ENCODE measurements around the gene NBPF4.
"Not testable (repeated sequence)": the region's sequence is repeated elsewhere in the genome, so short reads cannot be mapped to it uniquely, and the experiment has no call there.

NBPF4 gene, protein sequence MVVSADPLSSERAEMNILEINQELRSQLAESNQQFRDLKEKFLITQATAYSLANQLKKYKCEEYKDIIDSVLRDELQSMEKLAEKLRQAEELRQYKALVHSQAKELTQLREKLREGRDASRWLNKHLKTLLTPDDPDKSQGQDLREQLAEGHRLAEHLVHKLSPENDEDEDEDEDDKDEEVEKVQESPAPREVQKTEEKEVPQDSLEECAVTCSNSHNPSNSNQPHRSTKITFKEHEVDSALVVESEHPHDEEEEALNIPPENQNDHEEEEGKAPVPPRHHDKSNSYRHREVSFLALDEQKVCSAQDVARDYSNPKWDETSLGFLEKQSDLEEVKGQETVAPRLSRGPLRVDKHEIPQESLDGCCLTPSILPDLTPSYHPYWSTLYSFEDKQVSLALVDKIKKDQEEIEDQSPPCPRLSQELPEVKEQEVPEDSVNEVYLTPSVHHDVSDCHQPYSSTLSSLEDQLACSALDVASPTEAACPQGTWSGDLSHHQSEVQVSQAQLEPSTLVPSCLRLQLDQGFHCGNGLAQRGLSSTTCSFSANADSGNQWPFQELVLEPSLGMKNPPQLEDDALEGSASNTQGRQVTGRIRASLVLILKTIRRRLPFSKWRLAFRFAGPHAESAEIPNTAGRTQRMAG

DNA sequence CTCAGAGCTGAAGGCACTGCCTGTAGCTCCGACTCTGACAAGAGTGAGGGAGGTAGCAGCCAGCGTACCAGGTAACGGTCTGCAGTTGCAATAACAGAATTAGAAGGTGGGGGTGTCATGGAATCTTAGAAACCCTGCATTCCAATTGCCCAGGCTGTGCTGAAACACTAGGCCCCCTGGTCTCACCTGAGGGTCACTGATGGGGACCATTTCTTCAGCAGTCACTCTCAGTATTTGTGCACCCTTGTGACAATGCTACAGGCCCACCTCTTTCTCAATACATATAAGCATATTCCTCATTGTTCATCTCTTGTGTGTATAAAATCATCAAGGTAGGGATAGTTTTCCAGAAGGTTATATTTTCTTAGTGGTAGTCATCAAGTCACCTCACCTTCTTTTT lies at the start of gene NBPF4:
NBPF4 (minus strand) TSS at position 101 of the 400 bp plus-strand sequence. CDS start 315 bp downstream, outside the sequence.
- DNase-seq (ENCODE audit: low read depth) = not testable (repeated sequence)

DNA sequence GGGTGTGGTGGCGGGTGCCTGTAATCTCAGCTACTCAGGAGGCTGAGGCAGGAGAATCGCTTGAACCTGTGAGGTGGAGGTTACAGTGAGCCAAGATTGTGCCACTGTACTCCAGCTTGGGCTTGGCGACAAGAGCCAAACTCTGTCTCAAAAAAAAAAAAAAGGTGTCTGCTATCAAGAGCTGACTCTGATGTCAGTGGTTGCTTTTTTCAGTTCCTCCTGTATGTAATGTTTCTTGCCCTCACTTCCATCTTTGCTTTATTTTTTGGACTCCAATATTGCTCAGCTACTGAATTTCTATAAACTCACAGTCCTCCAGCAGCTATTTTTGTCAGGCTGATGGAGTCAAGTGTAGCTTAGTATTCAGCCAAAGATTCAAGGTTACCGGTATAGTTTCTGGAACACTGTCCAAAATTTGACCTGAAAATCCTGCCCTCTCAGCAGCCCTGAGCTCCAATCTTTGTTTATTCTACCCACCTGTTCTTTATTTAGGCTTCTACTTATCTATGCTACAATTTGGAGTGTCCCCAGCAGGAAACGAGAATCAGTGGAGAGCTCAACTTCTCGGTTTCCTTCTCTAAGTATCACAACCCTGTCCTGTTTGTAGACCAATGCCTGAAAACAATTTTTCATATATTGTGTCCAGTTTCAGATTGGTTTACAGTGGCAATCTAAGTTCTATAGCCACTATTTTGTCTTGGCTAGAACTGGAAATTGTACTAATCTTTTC lies 38.8 kb upstream of the NBPF4 start:
- DNase-seq (ENCODE audit: low read depth) = not testable (repeated sequence)

DNA sequence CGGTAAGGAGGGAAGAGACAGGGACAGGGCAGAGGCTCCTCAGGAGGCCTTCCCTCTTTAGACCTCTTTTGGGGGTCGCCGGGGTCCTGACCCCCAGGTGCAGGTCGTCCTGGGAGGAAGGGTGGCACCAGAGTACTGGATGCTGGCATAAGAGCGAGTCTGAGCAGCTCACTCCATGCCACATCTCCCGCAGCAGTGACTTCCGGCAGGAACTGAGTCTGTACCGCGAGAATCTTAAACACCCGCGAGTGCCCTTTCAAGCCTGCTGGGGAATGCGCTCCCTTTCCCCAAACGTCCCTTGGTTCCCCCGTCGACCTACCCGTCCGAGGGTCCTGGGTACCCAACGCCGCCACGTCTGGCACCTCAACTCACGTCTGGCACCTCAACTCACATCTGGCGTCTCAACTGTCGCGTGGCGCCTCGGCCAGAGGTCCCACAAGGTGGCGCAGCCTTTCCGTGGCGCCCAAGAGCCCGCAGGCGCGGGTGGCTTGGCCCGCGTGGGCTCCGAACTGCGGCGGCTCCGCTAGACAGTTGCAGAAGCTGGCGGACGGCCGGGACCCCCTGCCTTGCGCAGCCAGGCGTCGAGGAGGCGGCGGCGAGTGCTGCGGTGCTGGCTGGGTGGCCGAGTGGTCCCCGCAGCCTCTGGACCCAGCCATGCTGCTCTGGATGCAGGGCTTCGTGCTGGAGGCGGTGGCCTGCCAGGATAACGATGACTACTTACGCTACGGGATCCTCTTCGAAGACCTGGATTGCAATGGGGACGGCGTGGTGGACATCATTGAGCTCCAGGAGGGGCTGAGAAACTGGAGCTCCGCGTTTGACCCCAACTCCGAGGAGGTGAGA lies 28.8 kb upstream of the NBPF4 start:
- not testable (repeated sequence) for DNase-seq (ENCODE audit: low read depth)

DNA sequence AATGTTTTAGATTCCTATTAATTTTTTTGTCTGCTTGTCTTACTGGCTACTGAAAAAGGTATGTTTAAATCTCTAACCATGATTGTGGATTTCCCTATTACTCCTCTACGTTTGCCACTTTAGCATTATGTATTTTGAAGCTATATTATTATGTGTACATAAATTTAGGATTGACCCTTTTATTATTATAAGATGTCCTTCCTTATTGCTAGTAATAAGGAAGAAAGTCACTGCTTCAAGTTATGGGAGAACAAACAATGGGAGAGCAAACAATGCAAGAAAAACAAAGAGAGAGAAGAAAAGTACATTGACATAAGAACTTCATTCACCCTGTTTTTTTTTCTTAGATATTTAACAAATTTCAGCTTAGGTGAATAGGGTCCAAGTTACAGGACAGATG lies 23.2 kb upstream of the NBPF4 start:
- not testable (repeated sequence) for DNase-seq (ENCODE audit: low read depth)

DNA sequence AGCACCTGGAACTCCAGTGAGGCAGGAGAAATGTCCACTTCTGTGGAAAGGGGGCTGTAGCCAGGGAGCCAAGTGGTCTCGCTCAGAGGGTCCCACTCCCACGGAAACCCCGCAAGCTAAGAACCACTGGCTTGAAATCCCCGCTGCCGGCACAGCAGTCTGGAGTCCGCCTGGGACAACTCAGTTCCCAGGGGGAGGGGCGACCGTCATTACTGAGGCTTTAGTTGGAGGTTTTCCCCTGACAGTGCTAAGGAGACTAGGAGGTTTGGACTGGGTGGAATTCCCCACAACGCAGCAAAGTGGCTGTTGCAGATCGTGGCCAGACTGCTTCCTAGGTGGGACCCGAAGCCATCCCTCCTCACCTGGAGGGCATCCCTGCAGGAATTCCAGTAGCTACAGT lies 18.1 kb upstream of the NBPF4 start:
- DNase-seq (ENCODE audit: low read depth) = not testable (repeated sequence)

DNA sequence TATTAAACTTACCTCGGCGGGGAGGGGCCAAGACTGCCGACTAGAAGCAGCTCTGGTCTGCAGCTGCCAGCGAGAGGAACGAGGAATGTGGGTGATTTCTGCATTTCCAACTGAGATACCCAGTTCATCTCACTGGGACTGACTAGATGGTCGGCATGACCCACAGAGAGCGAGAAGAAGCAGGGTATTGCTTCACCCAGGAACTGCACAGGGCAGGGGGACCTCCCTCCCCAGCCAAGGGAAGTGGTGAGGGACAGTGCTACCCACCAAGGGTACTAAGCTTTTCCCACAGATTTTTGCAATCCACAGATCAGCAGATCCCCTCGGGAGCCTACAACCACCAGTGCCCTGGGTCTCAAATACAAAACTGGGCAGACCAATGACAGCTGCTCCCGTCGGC lies 17.6 kb upstream of the NBPF4 start:
- DNase-seq (ENCODE audit: low read depth) = not testable (repeated sequence)

DNA sequence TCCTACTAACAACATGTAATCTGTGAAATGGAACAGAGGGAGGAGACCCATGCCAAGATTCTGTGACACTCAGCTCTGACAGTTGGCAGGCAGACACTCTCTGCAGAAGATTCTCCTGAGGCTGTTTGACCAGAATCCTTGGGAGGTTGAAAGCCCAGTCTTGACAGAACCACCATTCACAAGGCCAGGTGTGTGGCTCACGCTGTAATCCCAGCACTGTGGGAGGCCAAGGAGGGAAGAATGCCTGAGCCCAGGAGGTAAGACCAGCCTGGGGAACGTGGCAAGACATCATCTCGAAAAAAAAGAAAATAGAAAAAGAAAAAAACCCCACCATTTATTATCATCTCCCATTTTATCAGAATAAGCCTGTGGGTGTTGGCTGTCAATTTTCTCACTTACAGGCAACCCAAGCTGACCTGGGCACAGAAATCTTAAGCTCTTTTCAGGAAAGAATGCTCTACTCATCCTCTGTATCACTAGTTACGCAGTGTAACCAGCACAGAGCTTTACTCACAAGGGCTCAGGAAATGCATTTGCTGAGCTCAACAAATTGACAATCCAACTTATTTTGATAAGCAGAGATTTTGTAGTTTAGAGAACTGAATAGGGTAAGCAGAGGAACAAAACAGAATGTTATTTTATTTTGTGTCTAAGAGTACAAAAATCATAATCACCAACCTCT lies 16.8 kb upstream of the NBPF4 start:
- not testable (repeated sequence) for DNase-seq (ENCODE audit: low read depth)

DNA sequence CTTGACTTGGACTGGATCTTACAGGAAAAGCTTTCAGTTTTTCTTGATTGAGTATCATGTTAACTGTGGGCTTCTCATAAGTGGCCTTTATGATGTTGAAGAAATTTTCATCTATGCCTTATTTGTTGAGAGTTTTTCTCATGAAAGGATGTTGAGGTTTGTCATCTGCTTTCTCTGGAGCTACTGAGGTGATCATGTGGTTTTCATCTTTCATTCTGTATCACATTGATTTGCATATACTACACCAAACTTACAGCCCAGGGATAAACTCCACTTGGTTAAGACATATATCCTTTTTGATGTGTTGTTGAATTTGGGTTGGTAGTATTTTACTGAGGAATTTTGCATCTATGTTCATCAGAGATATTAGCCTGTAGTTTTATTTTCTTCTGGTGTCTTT lies 11.6 kb upstream of the NBPF4 start:
- DNase-seq (ENCODE audit: low read depth) = not testable (repeated sequence)

DNA sequence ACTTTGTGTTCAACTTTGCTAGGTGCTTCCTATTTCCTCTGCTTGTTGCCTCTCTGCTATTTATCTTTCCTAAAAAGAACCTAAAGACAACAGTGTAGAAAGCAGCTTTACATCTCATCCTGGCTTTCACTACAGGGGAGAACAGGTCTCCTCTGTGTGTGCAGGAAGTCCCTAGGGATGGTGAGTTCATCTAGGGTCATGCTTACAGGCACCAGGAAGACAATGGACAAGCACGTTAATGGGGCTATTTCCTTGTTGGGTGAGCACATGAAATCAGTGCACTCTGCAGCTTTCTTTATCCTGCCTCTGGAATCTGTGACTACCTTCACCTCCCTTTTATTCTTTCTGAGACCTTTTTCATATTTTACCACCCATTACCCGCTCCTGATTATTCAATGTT lies 4.5 kb downstream of the NBPF4 start:
- DNase-seq (ENCODE audit: low read depth) = not testable (repeated sequence)

DNA sequence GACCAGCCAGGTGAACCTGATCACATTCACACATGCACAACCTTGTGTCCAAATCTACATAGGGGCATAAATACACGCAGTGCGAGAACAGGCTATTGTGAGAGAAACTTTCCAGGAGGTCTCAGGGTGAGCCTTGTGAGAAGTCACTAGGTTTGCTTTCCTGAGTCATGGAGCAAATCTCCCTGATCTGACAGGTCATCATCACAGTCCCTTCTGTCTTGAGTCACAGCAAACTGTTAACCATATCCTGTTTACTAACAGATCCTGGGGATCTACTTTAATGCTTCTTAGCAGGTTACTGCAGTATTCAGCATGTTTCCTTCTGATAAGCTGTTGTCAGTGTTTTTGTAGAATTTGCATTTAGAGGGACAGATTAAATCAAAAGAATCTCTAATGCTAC lies 8.6 kb downstream of the NBPF4 start:
- DNase-seq (ENCODE audit: low read depth) = not testable (repeated sequence)

DNA sequence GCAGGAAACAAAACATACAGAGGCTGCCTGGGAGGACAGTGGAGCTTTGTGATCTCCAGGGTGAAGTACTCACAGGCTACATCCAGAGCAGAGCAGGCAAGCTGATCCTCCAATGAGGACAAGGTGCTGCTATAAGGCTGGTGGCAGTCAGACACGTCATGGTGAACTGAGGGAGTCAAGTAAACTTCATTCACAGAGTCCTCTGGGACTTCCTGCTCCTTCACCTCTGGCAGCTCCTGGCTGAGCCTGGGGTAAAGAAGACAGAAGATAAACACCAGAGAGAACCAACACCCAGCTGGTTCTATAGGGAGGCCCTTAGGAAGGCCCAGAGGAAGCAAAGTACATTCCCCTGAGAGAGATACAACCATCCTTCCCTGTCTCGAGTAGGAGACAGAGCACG lies 11.7 kb downstream of the NBPF4 start:
- not testable (repeated sequence) for DNase-seq (ENCODE audit: low read depth)

DNA sequence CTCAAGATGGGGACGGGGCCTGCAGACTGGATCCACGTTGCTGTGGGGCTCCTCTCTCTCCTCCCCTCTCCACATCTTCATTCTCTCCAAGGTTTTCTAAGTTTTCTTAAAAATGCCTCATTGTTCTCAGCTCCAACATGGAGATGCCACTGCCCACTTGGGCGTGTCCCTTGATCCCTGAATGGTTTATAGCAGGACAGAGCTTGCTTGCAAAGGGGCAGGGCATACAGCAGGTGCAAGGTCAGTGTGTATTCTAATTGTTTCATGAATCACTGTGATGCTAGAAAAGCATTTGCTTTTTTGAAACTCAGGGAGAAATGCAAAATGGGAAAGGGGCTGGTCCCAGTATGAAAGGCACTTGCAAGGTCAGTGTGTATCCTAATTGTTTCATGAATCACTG lies 13.9 kb downstream of the NBPF4 start:
- not testable (repeated sequence) for DNase-seq (ENCODE audit: low read depth)

DNA sequence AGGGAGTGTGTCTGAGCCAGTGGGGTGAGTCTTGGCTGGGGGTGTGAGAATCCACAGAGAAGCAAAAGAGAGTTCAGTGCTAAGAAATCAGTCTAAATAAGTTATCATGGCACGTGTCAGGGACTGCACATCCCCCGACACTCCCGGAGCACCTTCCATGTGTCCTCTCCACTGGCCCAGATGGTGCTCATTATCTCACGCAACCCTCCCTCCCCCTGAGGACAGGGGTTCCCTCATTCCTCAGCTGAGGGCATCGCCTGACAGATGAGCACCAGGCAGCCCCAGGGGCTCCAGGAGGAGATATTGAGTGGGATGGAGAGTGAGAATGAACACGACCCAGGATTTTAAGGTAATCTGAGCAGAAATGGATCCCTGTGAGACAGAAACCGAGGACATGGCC lies 16.1 kb downstream of the NBPF4 start:
- not testable (repeated sequence) for DNase-seq (ENCODE audit: low read depth)

DNA sequence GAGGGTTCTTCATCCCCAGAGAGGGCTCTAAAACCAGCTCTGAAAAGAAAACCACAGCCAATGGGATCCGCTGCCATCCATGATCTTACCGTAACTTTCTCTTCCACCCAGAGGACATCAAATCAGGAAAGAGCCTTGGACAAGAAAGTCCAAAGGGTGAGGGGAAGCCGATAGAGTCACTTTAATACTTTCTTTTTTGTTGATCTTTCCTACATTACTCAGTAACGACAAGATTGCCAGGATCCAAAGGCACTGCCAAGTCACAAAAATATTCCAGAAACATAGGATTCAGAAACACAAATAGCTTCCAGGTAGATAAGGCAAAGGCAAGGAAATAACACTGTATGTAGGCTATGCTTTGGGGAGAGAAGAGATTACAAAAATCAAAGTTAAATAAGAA lies 17.0 kb downstream of the NBPF4 start:
- not testable (repeated sequence) for DNase-seq (ENCODE audit: low read depth)

DNA sequence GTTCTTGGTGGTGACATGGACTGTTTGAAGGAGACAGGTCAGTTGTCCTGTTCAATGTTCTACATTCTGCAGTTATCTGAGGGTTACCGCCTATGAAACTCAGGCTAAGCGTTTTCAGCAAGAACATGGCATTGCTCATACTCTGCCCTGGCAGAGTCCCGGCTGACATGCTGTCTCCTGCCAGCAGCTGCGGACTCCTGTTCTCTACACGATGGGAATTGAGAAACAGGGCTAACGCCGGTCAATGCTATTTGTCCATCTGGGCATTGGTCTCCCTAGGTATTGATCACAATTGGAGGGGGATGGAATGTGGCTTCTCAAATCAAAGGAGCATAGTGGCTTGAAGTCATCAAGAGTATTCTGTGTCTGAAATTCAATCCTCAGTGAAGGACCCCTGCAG lies 20.6 kb downstream of the NBPF4 start:
- not testable (repeated sequence) for DNase-seq (ENCODE audit: low read depth)

DNA sequence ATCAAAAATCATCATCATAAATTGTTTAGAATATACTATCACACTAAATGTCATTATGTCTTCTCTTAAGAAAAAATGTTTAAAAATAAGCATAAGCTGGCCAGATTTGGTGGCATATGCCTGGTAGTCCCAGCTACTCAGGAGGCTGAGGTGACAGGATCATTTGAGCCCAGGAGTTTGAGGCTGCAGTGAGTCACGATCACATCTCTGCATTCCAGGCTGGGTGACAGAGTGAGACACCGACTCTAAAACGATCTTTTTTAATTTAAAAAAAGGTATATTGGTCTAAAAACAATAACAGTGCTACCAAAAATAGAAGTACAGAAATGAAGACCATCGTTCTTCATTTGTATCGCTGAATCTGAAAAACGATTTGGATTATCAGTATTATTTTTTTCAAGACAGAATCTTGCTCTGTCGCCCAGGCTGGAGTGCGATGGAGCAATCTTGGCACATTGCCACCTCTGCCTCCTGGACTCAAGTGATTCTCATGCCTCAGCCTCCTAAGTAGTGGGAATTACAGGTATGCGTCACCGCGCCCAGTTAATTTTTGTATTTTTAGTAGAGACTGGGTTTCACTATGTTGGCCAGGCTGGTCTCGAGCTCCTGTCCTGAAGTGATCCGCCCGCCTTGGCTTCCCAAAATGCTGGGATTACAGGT lies 26.2 kb downstream of the NBPF4 start:
- DNase-seq (ENCODE audit: low read depth) = not testable (repeated sequence)

DNA sequence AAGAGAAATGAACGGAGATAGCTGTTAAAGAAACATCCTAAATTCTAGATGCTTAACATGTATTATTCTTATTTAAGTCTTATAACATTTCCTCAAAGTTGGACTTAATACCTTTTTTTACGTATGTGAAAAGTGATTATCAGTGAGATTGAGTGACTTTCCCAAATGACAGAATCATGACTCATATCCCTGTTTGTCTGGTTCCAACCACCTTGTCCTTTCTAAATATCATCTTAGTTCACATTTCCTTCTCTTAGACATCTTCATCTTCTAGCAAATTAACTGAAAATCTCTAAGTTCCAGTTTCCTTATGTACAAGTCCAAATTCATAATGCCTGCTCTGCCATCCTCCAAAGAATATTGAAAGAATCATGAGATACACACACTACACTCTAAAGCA lies 26.9 kb downstream of the NBPF4 start:
- DNase-seq (ENCODE audit: low read depth) = not testable (repeated sequence)

DNA sequence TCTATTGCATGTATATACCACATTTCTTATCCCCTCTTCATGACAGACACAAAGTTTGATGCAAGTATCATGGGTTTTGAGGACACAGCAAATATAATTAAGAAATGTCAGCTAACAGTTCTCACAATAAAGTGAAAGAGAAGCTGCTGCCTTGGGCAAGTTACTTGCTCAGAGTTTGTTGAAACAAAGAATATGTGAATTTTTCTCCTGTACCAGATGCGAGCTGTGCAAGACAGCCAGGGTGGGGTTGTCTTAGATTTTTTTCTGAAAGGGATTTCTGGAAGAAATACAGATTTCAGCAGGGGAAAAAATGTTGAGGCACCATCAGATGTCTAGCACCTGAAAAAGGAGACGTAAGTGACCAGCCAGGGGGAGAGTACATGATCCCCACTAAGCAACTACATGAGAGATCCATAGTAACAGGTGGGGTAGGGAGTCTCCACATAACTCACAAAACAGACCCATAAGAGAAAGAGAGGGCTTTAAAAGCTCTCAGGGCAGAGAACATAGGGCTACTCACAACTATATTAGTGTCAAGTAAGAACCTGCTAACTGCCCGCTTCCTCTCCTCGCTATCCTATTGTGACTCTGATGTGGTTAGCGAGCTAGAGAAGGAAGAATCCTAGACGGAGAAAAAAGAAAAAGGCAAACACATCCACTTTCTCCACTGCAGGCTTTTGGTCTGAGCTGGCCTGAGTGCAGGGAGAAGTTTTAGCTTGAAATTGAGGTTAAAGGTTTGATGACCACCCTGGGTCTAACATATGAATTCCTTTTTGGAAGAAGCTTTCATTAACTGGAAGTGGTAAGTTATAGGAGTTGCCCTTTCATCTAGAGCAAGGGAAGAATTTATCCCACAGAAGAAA lies 27.6 kb downstream of the NBPF4 start:
- DNase-seq (ENCODE audit: low read depth) = not testable (repeated sequence)

DNA sequence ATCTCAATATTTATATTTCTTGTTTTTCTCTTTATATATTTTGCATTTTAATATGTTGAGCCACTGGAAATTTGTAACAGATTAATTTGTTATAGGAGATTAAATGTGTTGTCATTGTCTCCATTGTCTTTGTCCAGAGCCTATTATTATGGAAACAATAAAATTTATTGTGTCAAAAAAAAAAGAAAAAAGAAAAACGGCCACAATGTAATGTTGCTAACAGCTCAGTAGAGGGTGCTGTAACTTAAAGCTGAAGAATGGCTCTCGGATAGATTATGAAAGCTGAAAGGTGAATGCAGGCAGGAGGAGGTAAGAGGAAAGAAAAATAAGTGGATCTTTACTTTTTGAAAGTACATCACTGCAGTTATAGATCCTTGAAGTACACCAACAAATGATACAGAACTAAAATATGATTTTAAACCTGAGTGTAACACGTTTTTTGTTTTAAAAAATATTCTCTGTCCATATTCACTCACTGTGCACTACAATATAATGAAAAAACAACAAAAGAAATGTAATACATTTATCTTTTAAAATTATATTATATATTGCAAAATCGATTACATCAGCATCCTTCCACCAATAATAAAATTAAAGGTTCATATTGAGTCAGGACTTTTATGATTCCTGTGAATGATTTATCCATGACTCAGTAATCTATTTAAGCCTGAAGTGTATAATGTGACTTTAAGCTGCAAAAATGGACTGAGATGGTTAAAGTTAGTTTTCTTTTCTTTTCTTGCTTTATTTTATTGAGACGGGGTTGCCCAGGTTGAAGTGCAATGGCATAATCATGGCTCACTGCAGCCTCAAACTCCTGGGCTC lies 29.0 kb downstream of the NBPF4 start:
- DNase-seq (ENCODE audit: low read depth) = not testable (repeated sequence)
